ENCODE data around the gene KLHL29. TPM values are rescaled to one million over a fixed set of nuclear protein-coding genes. Genes with fewer than 3 reads are reported as not detected.
A peak's percentile ranks its signal among the peaks of the same experiment; 100 is the strongest.
"Not testable (repeated sequence)": the region's sequence is repeated elsewhere in the genome, so short reads cannot be mapped to it uniquely, and the experiment has no call there.

KLHL29 gene
- total RNA-seq = 2.8 and 3.3 TPM in 2 replicates

GRCh38 chr2:23384551-23385343, at the start of gene KLHL29:
Gene KLHL29 (plus strand): TSS chr2:23385179. CDS start chr2:23562197, 177,018 bp downstream.
- Mint-ChIP-seq H3K36me3 (ENCODE audit: low read depth) (no peaks in the 10 kb centered on the region), H3K9me3 (no peaks in the 10 kb centered on the region), H3K27ac (peak within 1 kb of the TSS; percentile 66), H3K27me3 (ENCODE audit: insufficient read depth) (peaks cover 65% of the 10 kb centered on the region), H3K4me1 (ENCODE audit: low read depth) (peaks cover 18% of the 10 kb centered on the region), H3K4me3 (peak within 1 kb of the TSS; percentile 90)
- peak; percentile 66 for DNase-seq (ENCODE audit: low spot score)
- intact Hi-C loops (cut with micrococcal nuclease) = loop anchor here (5.0 kb wide), 2 partner anchors 68 to 148 kb away; no protein-coding TSS in a partner anchor

GRCh38 chr2:23335550-23335949, 49.4 kb upstream of the KLHL29 start:
- Mint-ChIP-seq H3K27me3 (ENCODE audit: insufficient read depth) (peaks cover 11% of the 10 kb centered on the region), H3K9me3 (no peaks in the 10 kb centered on the region), H3K4me3 (no peak overlapping the region), H3K4me1 (ENCODE audit: low read depth) (no peaks in the 10 kb centered on the region), H3K27ac (no peak overlapping the region), H3K36me3 (ENCODE audit: low read depth) (no peaks in the 10 kb centered on the region)
- intact Hi-C loops (cut with micrococcal nuclease) = no loop called here
- DNase-seq (ENCODE audit: low spot score) = no peak

- Mint-ChIP-seq H3K4me3 (no peak overlapping the region), H3K4me1 (ENCODE audit: low read depth) (no peaks in the 10 kb centered on the region), H3K9me3 (no peaks in the 10 kb centered on the region), H3K27me3 (ENCODE audit: insufficient read depth) (peaks cover 16% of the 10 kb centered on the region), H3K36me3 (ENCODE audit: low read depth) (no peaks in the 10 kb centered on the region), H3K27ac (no peak overlapping the region)
- intact Hi-C loops (cut with micrococcal nuclease) = no loop called here
- DNase-seq (ENCODE audit: low spot score) = no peak
These were observed 42.9 kb upstream of the KLHL29 start for GRCh38 chr2:23342075-23342474.

GRCh38 chr2:23346029-23346428, 39.0 kb upstream of the KLHL29 start:
- no peaks in the 10 kb centered on the region for H3K36me3 Mint-ChIP-seq (ENCODE audit: low read depth)
- intact Hi-C loops (cut with micrococcal nuclease) = no loop called here
- H3K27ac Mint-ChIP-seq = no peak overlapping the region
- DNase-seq (ENCODE audit: low spot score) = no peak
- no peaks in the 10 kb centered on the region for H3K9me3 Mint-ChIP-seq
- H3K4me3 Mint-ChIP-seq = no peak overlapping the region
- H3K27me3 Mint-ChIP-seq (ENCODE audit: insufficient read depth) = peaks cover 10% of the 10 kb centered on the region
- no peaks in the 10 kb centered on the region for H3K4me1 Mint-ChIP-seq (ENCODE audit: low read depth)

DNA sequence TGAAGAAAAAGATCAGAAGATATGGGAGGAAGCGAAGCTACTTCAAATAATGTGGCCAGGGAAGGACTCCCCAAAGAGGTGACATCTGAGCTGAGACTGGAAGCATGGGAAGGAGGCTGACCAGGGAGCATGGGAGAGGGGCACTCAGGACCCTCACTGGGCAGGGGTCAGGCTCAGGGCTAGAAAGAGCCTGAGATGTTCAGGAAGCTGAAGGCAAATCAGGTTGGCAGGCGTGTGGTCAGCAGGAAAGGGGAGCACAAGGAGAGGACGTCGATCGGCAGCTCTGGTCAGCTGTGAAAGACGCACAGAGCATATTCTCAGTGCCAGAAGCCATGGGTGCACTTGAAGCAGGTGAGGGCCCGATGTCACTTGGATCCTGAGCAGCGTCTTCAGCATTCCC, 38.2 kb upstream of the KLHL29 start:
- Mint-ChIP-seq H3K27ac (no peak overlapping the region), H3K36me3 (ENCODE audit: low read depth) (no peaks in the 10 kb centered on the region), H3K4me3 (no peak overlapping the region), H3K9me3 (no peaks in the 10 kb centered on the region), H3K4me1 (ENCODE audit: low read depth) (no peaks in the 10 kb centered on the region), H3K27me3 (ENCODE audit: insufficient read depth) (peaks cover 15% of the 10 kb centered on the region)
- no peak for DNase-seq (ENCODE audit: low spot score)
- intact Hi-C loops (cut with micrococcal nuclease) = no loop called here

- Mint-ChIP-seq H3K36me3 (ENCODE audit: low read depth) (no peaks in the 10 kb centered on the region), H3K27me3 (ENCODE audit: insufficient read depth) (peaks cover 17% of the 10 kb centered on the region), H3K9me3 (no peaks in the 10 kb centered on the region), H3K27ac (no peak overlapping the region), H3K4me3 (no peak overlapping the region), H3K4me1 (ENCODE audit: low read depth) (no peaks in the 10 kb centered on the region)
- intact Hi-C loops (cut with micrococcal nuclease) = no loop called here
- DNase-seq (ENCODE audit: low spot score) = no peak
These were observed 37.4 kb upstream of the KLHL29 start for GRCh38 chr2:23347471-23348092.

DNA sequence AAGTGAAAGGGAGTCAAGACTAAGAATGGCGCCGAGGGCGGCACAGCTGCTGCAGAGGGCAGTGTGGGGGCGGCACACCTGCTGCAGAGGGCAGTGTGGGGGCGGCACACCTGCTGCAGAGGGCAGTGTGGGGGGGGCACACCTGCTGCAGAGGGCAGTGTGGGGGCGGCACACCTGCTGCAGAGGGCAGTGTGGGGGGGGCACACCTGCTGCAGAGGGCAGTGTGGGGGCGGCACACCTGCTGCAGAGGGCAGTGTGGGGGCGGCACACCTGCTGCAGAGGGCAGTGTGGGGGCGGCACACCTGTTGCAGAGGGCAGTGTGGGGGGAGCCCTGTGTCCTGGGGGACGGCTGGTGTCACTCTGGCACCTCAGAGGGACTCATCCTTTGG, 36.9 kb upstream of the KLHL29 start:
- H3K4me3 Mint-ChIP-seq; intact Hi-C loops (cut with micrococcal nuclease); H3K9me3 Mint-ChIP-seq; H3K4me1 Mint-ChIP-seq (ENCODE audit: low read depth); DNase-seq (ENCODE audit: low spot score); H3K27ac Mint-ChIP-seq; H3K36me3 Mint-ChIP-seq (ENCODE audit: low read depth): not testable (repeated sequence)
- peaks cover 19% of the 10 kb centered on the region for H3K27me3 Mint-ChIP-seq (ENCODE audit: insufficient read depth)

DNA sequence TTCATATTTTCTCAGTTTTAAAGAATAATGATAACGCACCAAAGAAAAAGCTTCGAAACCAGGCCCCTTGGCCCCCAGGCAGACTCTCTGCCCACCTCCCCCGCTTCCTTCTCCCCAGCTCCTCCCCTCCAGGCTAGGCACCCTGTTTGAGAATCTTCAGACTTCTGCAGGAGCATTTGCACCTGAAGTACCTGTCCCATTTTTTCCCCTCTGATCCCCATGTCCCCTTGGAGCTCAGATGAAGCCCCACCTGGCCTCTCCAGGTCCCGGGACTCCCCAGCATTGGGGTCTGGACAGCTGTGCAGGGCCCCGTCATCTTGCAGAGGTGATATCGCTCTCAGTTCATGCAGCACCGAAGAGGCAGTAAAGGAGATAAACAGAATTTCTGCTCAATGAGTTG, 35.5 kb upstream of the KLHL29 start:
- no peaks in the 10 kb centered on the region for H3K4me1 Mint-ChIP-seq (ENCODE audit: low read depth)
- H3K27ac Mint-ChIP-seq = no peak overlapping the region
- intact Hi-C loops (cut with micrococcal nuclease) = no loop called here
- H3K9me3 Mint-ChIP-seq = no peaks in the 10 kb centered on the region
- no peaks in the 10 kb centered on the region for H3K36me3 Mint-ChIP-seq (ENCODE audit: low read depth)
- no peak overlapping the region for H3K4me3 Mint-ChIP-seq
- DNase-seq (ENCODE audit: low spot score) = no peak
- peaks cover 18% of the 10 kb centered on the region for H3K27me3 Mint-ChIP-seq (ENCODE audit: insufficient read depth)

GRCh38 chr2:23350041-23350791, 34.8 kb upstream of the KLHL29 start:
- H3K4me1 Mint-ChIP-seq (ENCODE audit: low read depth) = no peaks in the 10 kb centered on the region
- intact Hi-C loops (cut with micrococcal nuclease) = no loop called here
- no peak for DNase-seq (ENCODE audit: low spot score)
- H3K36me3 Mint-ChIP-seq (ENCODE audit: low read depth) = no peaks in the 10 kb centered on the region
- peaks cover 18% of the 10 kb centered on the region for H3K27me3 Mint-ChIP-seq (ENCODE audit: insufficient read depth)
- no peak overlapping the region for H3K4me3 Mint-ChIP-seq
- H3K27ac Mint-ChIP-seq = no peak overlapping the region
- no peaks in the 10 kb centered on the region for H3K9me3 Mint-ChIP-seq

- Mint-ChIP-seq H3K4me1 (ENCODE audit: low read depth) (no peaks in the 10 kb centered on the region), H3K9me3 (no peaks in the 10 kb centered on the region), H3K4me3 (no peak overlapping the region), H3K27me3 (ENCODE audit: insufficient read depth) (peaks cover 18% of the 10 kb centered on the region), H3K27ac (no peak overlapping the region), H3K36me3 (ENCODE audit: low read depth) (no peaks in the 10 kb centered on the region)
- intact Hi-C loops (cut with micrococcal nuclease) = no loop called here
- no peak for DNase-seq (ENCODE audit: low spot score)
These were observed 34.1 kb upstream of the KLHL29 start for GRCh38 chr2:23350792-23351355.

GRCh38 chr2:23351388-23352141, 33.4 kb upstream of the KLHL29 start:
- Mint-ChIP-seq H3K27me3 (ENCODE audit: insufficient read depth) (peaks cover 22% of the 10 kb centered on the region), H3K4me3 (no peak overlapping the region), H3K36me3 (ENCODE audit: low read depth) (no peaks in the 10 kb centered on the region), H3K4me1 (ENCODE audit: low read depth) (no peaks in the 10 kb centered on the region), H3K27ac (no peak overlapping the region), H3K9me3 (no peaks in the 10 kb centered on the region)
- intact Hi-C loops (cut with micrococcal nuclease) = no loop called here
- DNase-seq (ENCODE audit: low spot score) = peak; percentile 42

DNA sequence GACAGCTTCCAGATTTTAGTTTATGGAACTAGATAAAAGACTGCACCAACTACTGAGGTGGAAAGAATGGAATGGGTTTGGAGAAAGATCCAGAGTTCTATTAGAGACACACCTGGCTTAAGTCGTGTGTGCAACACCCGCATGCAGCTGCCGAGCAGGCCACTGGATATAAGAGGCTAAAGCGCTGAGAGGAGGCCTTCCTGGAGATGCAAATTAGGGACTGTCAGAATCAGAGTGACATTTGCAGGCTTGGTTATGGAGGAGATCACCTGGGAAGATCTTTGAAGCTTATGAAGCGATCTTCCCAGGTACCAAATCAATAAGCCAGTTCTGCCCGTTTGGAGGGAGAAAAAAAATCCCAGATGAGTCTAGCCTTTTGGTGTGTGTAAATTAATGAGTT, 30.4 kb upstream of the KLHL29 start:
- no peaks in the 10 kb centered on the region for H3K36me3 Mint-ChIP-seq (ENCODE audit: low read depth)
- no peak overlapping the region for H3K4me3 Mint-ChIP-seq
- intact Hi-C loops (cut with micrococcal nuclease) = no loop called here
- no peak overlapping the region for H3K27ac Mint-ChIP-seq
- peaks cover 30% of the 10 kb centered on the region for H3K27me3 Mint-ChIP-seq (ENCODE audit: insufficient read depth)
- no peaks in the 10 kb centered on the region for H3K4me1 Mint-ChIP-seq (ENCODE audit: low read depth)
- H3K9me3 Mint-ChIP-seq = no peaks in the 10 kb centered on the region
- no peak for DNase-seq (ENCODE audit: low spot score)
